HepG2 (cell line): ENCODE results near the gene APOC3. TPM values are rescaled to one million over a fixed set of nuclear protein-coding genes. Genes with fewer than 3 reads are reported as not detected.

ENCODE experiments used
- BRD4 ChIP-seq: sonication (generic); formaldehyde crosslinking; IDR thresholded peaks from 2 replicates; pipeline ENCODE4 v1.4.0; 2020; ENCODE audit warnings: missing genetic modification reagents
- EED ChIP-seq: sonication (generic); formaldehyde crosslinking; IDR thresholded peaks from 2 replicates; pipeline ENCODE4 v1.5.0; 2020; ENCODE audit warnings: mild to moderate bottlenecking, missing genetic modification reagents
- MTA1 ChIP-seq: sonication (generic); formaldehyde crosslinking; IDR thresholded peaks from 2 replicates; pipeline ENCODE4 v1.4.0; 2020; ENCODE audit warnings: missing genetic modification reagents, mild to moderate bottlenecking, borderline replicate concordance
- MYC ChIP-seq: sonication (generic); formaldehyde crosslinking; IDR thresholded peaks from 2 replicates; pipeline ENCODE4 v1.9.0; 2021; ENCODE audit warnings: missing genetic modification reagents, borderline replicate concordance
- NFIC ChIP-seq: IDR thresholded peaks from 2 replicates; pipeline ENCODE4 v1.6.1; 2012; ENCODE audit warnings: mild to moderate bottlenecking, low read length, inconsistent platforms
- NFKB2 ChIP-seq: sonication (generic); formaldehyde crosslinking; IDR thresholded peaks from 2 replicates; pipeline ENCODE4 v1.4.0; 2020; ENCODE audit warnings: missing genetic modification reagents, borderline replicate concordance
- POLR2A ChIP-seq, 2 experiments: IDR thresholded peaks; 2 replicates each; pipeline ENCODE4 v1.6.1; 2011; ENCODE audit warnings: low read depth in 2 of 2, low read length in 2 of 2, mild to moderate bottlenecking in 1 of 2, moderate library complexity in 1 of 2; ENCODE audit not compliant: insufficient read depth in 1 of 2
- SALL2 ChIP-seq: sonication (generic); formaldehyde crosslinking; IDR thresholded peaks from 2 replicates; pipeline ENCODE4 v1.8.1; 2023; ENCODE audit warnings: mild to moderate bottlenecking, missing genetic modification reagents, inconsistent platforms
- SATB2 ChIP-seq: sonication (generic); formaldehyde crosslinking; IDR thresholded peaks from 2 replicates; pipeline ENCODE4 v1.5.0; 2020; ENCODE audit warnings: missing genetic modification reagents
- SP5 ChIP-seq: IDR thresholded peaks from 2 replicates; pipeline ENCODE4 v1.6.1; 2016; ENCODE audit warnings: low read depth, borderline replicate concordance
- ZBTB25 ChIP-seq: IDR thresholded peaks from 2 replicates; pipeline ENCODE4 v1.6.1; 2018; ENCODE audit warnings: missing genetic modification reagents
- ZKSCAN1 ChIP-seq: fragments of 150-350 bp; IDR thresholded peaks from 2 replicates; pipeline ENCODE4 v1.6.1; 2014; ENCODE audit warnings: low read length
- ZNF121 ChIP-seq: sonication (generic); formaldehyde crosslinking; IDR thresholded peaks from 2 replicates; pipeline ENCODE4 v1.5.0; 2020; ENCODE audit warnings: mild to moderate bottlenecking, missing genetic modification reagents
- ZNF138 ChIP-seq: sonication (generic); formaldehyde crosslinking; IDR thresholded peaks from 2 replicates; pipeline ENCODE4 v1.5.0; 2020; ENCODE audit warnings: mild to moderate bottlenecking, low read depth, missing genetic modification reagents
- ZNF18 ChIP-seq: sonication (generic); formaldehyde crosslinking; IDR thresholded peaks from 2 replicates; pipeline ENCODE4 v1.8.0; 2022; ENCODE audit warnings: mild to moderate bottlenecking, missing genetic modification reagents; ENCODE audit not compliant: insufficient replicate concordance
- ZNF280D ChIP-seq: sonication (generic); formaldehyde crosslinking; IDR thresholded peaks from 2 replicates; pipeline ENCODE4 v1.5.1; 2020; ENCODE audit warnings: mild to moderate bottlenecking, missing genetic modification reagents
- ZNF543 ChIP-seq: sonication (generic); formaldehyde crosslinking; IDR thresholded peaks from 2 replicates; pipeline ENCODE4 v1.4.0; 2020; ENCODE audit warnings: mild to moderate bottlenecking, missing genetic modification reagents
- ZNF615 ChIP-seq: sonication (generic); formaldehyde crosslinking; IDR thresholded peaks from 2 replicates; pipeline ENCODE4 v1.5.0; 2020; ENCODE audit warnings: mild to moderate bottlenecking, missing genetic modification reagents, borderline replicate concordance
- ZNF713 ChIP-seq: sonication (generic); formaldehyde crosslinking; IDR thresholded peaks from 2 replicates; pipeline ENCODE4 v1.4.0; 2020; ENCODE audit warnings: mild to moderate bottlenecking, missing genetic modification reagents
- ZNF761 ChIP-seq: sonication (generic); formaldehyde crosslinking; conservative IDR thresholded peaks from 2 replicates; pipeline ENCODE4 v1.4.0; 2020; ENCODE audit warnings: mild to moderate bottlenecking, missing genetic modification reagents
- ZNF772 ChIP-seq: sonication (generic); formaldehyde crosslinking; IDR thresholded peaks from 2 replicates; pipeline ENCODE4 v1.5.0; 2020; ENCODE audit warnings: mild to moderate bottlenecking, missing genetic modification reagents
- ZNF781 ChIP-seq: sonication (generic); formaldehyde crosslinking; IDR thresholded peaks from 2 replicates; pipeline ENCODE4 v1.5.1; 2020; ENCODE audit warnings: borderline replicate concordance, mild to moderate bottlenecking, missing genetic modification reagents; ENCODE audit errors: not compliant biosample characterization
- ZZZ3 ChIP-seq: sonication (generic); formaldehyde crosslinking; IDR thresholded peaks from 2 replicates; pipeline ENCODE4 v1.4.0; 2020; ENCODE audit warnings: missing genetic modification reagents, mild to moderate bottlenecking, borderline replicate concordance
- polyA plus RNA-seq, 8 experiments: library from polyadenylated mRNA; depleted of rRNA in 3 of 8; stranded (reverse) in 7 of 8; unstranded in 1 of 8; fragments of >200 nt; fragmentation: Illumina TruSeq in 4 of 8; extraction: Trizol in 4 of 8; gene quantifications; 2 replicates each; pipeline versions ENCODE4 v1.2.1 to v1.2.3, GENCODE V29; 2011 to 2016; ENCODE audit warnings: low read depth in 4 of 8, missing spikeins in 1 of 8, mixed read lengths in 1 of 8; ENCODE audit not compliant: insufficient read depth in 1 of 8
- total RNA-seq, 5 experiments: library from RNA; depleted of rRNA; stranded (reverse); fragments of >200 nt; fragmentation: Illumina TruSeq; extraction: Trizol; gene quantifications; 2 replicates each; pipeline ENCODE4 v1.2.3, GENCODE V29; 2016; ENCODE audit warnings: low read depth in 1 of 5

Gene APOC3
- total and polyA plus RNA-seq, 2 of the 13 experiments (the other 11 are each of a cell fraction or from before 2014, with no cell fraction given) = 314 to 687 TPM

- peak; percentile 12; the same call in 1 of the 2 replicates for TF ChIP-seq ZNF280D (CRISPR knock-in tag)
- peak; percentile 3; the same call in 1 of the 2 replicates for TF ChIP-seq ZNF772 (CRISPR knock-in tag)
- peak; percentile 7 to 47; a peak in 1 of 4 replicates for TF ChIP-seq POLR2A (IDR thresholded peaks at IDR 0.05; ENCODE audit: insufficient read depth in 1 of 2, low read depth in 2 of 2, low read length in 2 of 2)
- TF ChIP-seq ZBTB25 (CRISPR knock-in tag) = 0 out of 2 replicates have a peak, but pooled peaks have one; percentile 48
- no peak; the same call in 1 of the 2 replicates for TF ChIP-seq ZKSCAN1
- TF ChIP-seq ZNF121 (CRISPR knock-in tag) = no peak
- TF ChIP-seq NFKB2 (CRISPR knock-in tag) = 0 out of 2 replicates have a peak, but pooled peaks have one; percentile 51
- TF ChIP-seq EED = peak; percentile 86; the same call in 1 of the 2 replicates
- TF ChIP-seq ZNF18 (CRISPR knock-in tag) = peak; percentile 0
- TF ChIP-seq SATB2 (CRISPR knock-in tag) = no peak
- TF ChIP-seq SALL2 (CRISPR knock-in tag) = no peak
- peak; percentile 30; the same call in 1 of the 2 replicates for TF ChIP-seq MTA1
- TF ChIP-seq ZNF543 (CRISPR knock-in tag) = 0 out of 2 replicates have a peak, but pooled peaks have one; percentile 9
- 0 out of 2 replicates have a peak, but pooled peaks have one; percentile 15 for TF ChIP-seq ZNF615 (CRISPR knock-in tag)
- 0 out of 2 replicates have a peak, but pooled peaks have one; percentile 15 for TF ChIP-seq BRD4 (CRISPR knock-in tag)
- TF ChIP-seq NFIC = no peak
- TF ChIP-seq MYC (CRISPR knock-in tag) = peak; percentile 45; the same call in 1 of the 2 replicates
- peak; percentile 72; the same call in 1 of the 2 replicates for TF ChIP-seq ZNF138 (CRISPR knock-in tag)
- TF ChIP-seq SP5 (CRISPR knock-in tag) = no peak
- no peak for TF ChIP-seq ZNF713 (CRISPR knock-in tag)
- TF ChIP-seq ZZZ3 (CRISPR knock-in tag) = 0 out of 2 replicates have a peak, but pooled peaks have one; percentile 7
- peak; percentile 17 for TF ChIP-seq ZNF781 (CRISPR knock-in tag)
- TF ChIP-seq ZNF761 (CRISPR knock-in tag) = 0 out of 2 replicates have a peak, but pooled peaks have one; percentile 20
These were observed 22.0 kb upstream of the APOC3 start (continued) for GRCh38 chr11:116807601-116808261.
